ENCODE measurements around the gene OSBPL9.
A peak's percentile ranks its signal among the peaks of the same experiment; 100 is the strongest.
"Not testable (repeated sequence)": the region's sequence is repeated elsewhere in the genome, so short reads cannot be mapped to it uniquely, and the experiment has no call there.

OSBPL9 gene

DNA sequence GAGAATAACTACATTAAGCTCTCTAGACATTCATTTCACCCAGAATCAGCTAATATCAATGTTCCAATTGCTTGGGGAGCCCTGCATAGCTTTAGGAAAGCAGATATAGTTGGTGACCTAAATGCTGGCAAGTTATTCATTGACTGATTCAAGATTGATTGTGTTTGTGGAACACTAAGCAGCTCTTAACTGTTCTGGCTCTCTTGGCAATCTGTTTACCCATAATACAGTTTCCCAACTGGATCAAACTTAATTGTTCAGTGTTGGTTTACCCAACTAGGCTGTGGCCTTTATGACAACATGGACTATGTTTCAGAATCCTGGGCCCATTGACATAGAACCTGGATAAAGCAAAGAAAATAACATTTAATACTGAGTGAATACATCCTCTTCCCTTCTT lies 178.0 kb downstream of the OSBPL9 start:
- no peak for DNase-seq

DNA sequence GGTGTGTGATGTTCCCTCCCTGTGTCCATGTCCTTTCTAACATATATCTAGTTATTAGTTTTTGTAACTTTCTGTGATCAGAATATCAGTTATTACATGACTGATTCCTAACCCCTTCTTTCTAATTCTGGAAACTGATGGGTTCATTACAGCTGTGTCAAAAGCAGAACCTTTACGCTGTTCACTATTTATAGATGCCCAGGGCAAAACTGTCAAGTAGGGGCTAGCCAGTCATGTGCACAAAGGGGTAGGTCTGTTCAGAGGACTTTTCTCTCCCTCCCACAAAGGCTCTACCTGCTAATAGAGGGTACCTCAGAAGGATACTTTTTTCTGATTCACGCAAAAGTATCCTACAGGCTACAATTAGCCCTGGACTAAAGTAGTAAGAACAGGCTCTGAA lies 182.5 kb downstream of the OSBPL9 start:
- DNase-seq, result no peak

DNA sequence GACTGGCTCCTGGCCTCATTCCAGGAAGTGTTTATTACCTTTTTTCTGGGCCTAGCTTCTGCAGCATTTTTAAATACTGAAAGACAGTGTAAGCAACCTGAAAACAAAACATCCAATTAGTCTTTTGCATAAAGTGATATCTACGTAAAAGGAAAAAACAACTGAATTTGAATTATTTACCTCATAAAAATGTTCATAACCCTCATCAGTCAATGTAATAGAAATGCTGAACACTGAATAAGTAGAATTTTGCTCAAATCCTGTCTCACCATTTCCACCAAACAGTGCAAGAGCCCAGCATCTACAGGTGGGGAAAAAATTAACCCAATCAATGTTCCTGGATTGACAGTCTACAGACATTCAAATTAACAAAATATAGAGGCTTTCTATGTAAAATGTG lies 197.6 kb downstream of the OSBPL9 start:
- DNase-seq, result no peak

DNA sequence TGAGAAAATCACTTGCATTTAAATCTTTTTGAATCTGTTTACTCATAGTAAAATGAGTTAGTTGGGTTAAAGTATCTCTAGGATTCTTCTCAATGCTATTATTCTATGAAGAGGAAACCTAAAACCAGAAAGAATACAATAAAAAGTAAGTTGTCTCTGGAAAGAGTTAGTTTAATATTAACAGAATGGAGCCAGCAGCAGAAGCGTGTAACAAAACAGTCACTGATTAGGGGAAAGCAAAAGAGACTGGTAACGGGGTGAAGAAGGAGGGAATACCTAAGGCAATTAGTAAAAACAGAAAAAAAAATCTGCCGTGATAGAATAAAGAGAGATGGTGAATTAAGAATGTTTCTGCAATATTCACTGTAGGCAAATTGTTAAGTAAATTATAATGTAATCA lies 201.6 kb downstream of the OSBPL9 start:
- no peak for DNase-seq

DNA sequence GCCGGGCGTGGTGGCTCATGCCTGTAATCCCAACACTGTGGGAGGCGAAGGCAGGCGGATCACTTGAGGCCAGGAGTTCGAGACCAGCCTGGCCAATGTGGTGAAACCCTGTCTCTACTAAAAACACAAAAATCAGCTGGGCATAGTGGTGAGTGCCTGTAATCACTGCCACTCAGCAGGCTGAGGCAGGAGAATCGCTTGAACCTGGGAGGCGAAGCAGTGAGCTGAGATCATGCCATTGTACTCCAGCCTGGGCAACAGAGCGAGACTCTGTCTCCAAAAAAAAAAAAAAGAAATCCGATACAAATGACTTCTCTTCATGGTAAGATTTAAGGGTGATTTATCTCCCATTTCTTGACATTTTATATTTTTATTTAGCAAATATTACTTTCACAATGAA lies 202.1 kb downstream of the OSBPL9 start:
- DNase-seq, result not testable (repeated sequence)

DNA sequence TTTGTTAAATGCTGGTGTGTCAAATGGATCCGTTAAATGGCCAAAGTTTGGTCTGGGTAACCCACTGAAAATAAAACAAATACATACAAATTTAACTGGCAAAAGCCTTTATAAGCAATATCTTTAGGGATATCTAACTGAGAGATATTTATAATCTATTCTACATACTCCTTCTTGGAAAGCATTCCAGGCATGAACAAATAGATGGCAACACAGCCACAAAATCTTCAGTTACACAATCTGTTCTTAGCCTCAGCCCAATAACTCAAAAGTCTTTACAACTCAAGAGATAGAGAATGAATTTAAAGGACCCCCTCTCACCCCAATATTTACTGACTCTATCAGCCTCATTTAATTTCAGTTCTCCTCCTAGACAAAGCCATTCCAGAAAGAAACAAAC lies 202.9 kb downstream of the OSBPL9 start:
- DNase-seq, result no peak

DNA sequence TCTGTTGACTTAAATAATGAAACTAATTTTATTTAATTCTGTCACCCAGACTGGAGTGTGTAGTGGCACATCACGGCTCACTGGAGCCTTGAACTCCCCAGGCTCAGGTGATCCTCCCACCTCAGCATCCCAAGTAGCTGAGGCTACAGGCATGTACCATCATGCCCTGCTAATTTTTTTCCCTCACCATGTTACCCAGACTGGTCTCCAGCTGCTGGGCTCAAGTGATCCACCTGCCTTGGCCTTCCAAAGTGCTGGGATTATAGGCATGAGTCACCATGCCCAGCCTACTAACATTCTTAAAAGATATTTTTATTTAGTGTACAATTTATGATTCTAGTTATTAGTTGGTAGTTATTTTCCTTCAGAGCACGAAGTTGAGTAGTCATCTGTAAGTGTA lies 212.2 kb downstream of the OSBPL9 start:
- no peak for DNase-seq

DNA sequence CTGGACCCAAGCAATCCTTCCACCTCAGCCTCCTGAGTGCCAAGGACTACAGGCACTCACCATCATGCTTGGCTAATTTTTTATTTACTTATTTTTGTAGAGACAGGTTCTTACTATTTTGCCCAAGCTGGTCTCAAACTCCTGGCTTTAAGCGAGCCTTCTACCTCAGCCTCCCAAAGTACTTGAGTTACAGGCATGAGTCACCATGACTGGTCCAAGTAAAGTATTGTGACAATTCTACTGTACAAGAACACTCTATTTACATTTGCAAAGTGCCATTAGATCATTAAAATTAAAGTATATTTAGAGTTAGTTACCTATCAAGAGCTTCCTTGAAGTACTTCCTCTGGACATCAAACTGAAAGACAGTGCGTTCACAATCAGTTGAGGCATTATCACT lies 216.8 kb downstream of the OSBPL9 start:
- DNase-seq, result peak; percentile 11

DNA sequence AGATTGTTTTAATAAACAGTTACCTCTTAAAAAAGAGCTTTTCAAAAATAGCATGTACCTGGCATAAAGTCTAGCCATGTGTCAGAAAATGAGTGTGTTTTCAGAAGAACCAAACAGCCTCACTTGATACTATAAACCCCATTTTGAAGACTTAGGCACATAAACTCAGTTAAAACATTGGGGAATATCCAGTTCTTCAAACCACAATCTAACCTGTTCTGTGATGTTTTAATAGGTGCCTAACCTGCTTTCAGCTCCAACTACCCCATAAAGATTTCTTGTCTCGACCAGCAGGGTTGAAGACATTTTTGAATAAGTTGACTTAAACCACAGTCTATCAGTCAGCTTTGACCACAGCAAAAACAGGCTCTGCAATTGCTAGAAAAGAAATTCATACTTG lies 220.4 kb downstream of the OSBPL9 start:
- DNase-seq, result no peak

All from fibroblast of skin of right biceps (primary cell).